MM.1S (cell line): ENCODE results near the gene C10orf120.

ENCODE experiments used
- DNase-seq: peaks from one replicate; pipeline ENCODE4 v3.0.0-alpha.2; 2015
- H2AFZ ChIP-seq: fragments of 300-600 bp; sonication (generic); 2 replicates; pipeline ENCODE4 v1.6.0; 2016; ENCODE audit warnings: antibody characterized with exemption, low read length
- H3F3A ChIP-seq: fragments of 300-600 bp; sonication (generic); 2 replicates; pipeline ENCODE4 v1.6.1; 2016; ENCODE audit warnings: mild to moderate bottlenecking, antibody characterized with exemption, low read length, moderate library complexity, mixed read lengths; ENCODE audit not compliant: insufficient read depth
- H3K27ac ChIP-seq: fragments of 300-600 bp; sonication (generic); 2 replicates; pipeline ENCODE4 v1.5.1; 2016; ENCODE audit warnings: mild to moderate bottlenecking, low read length
- H3K27me3 ChIP-seq: fragments of 300-600 bp; sonication (generic); replicated peaks from 2 replicates; pipeline ENCODE4 v1.6.0; 2016; ENCODE audit warnings: low read length; ENCODE audit not compliant: insufficient read depth
- H3K36me3 ChIP-seq: fragments of 300-600 bp; sonication (generic); replicated peaks from 2 replicates; pipeline ENCODE4 v1.6.1; 2016; ENCODE audit warnings: mild to moderate bottlenecking, low read length, mixed read lengths; ENCODE audit not compliant: insufficient read depth
- H3K4me1 ChIP-seq: fragments of 300-600 bp; sonication (generic); 2 replicates; pipeline ENCODE4 v1.6.1; 2016; ENCODE audit warnings: low read length, mixed read lengths
- H3K4me2 ChIP-seq: fragments of 300-600 bp; sonication (generic); 2 replicates; pipeline ENCODE4 v1.6.0; 2016; ENCODE audit warnings: low read depth, low read length
- H3K4me3 ChIP-seq: fragments of 300-600 bp; sonication (generic); 2 replicates; pipeline ENCODE4 v1.5.1; 2016; ENCODE audit warnings: low read length, mixed read lengths
- H3K79me2 ChIP-seq: fragments of 300-600 bp; sonication (generic); 2 replicates; pipeline ENCODE4 v1.6.1; 2016; ENCODE audit warnings: mixed run types, low read length, mixed read lengths
- H3K9ac ChIP-seq: fragments of 300-600 bp; sonication (generic); 2 replicates; pipeline ENCODE4 v1.6.1; 2016; ENCODE audit warnings: low read length, mixed read lengths
- H3K9me2 ChIP-seq: fragments of 300-600 bp; sonication (generic); replicated peaks from 2 replicates; pipeline ENCODE4 v1.6.1; 2016; ENCODE audit warnings: mild to moderate bottlenecking, low read length, mixed read lengths; ENCODE audit not compliant: insufficient read depth
- H3K9me3 ChIP-seq: fragments of 300-600 bp; sonication (generic); replicated peaks from 2 replicates; pipeline ENCODE4 v1.6.1; 2016; ENCODE audit warnings: mild to moderate bottlenecking, low read length, mixed read lengths; ENCODE audit not compliant: insufficient read depth
- H4K20me1 ChIP-seq: fragments of 300-600 bp; sonication (generic); 2 replicates; pipeline ENCODE4 v1.6.1; 2016; ENCODE audit warnings: mild to moderate bottlenecking, low read length, moderate library complexity, mixed read lengths; ENCODE audit not compliant: insufficient read depth
- EZH2 ChIP-seq: fragments of 300-600 bp; sonication (generic); optimal IDR thresholded peaks from 2 replicates; pipeline ENCODE3; 2017; ENCODE audit warnings: low read depth, mild to moderate bottlenecking, antibody characterized with exemption, low read length, mixed read lengths
- EZH2phosphoT487 ChIP-seq: fragments of 300-600 bp; sonication (generic); IDR thresholded peaks from 2 replicates; pipeline ENCODE4 v1.6.1; 2018; ENCODE audit warnings: antibody characterized with exemption, low read length
- TF ChIP-seq, protein P1 (sequence below): fragments of 300-600 bp; sonication (generic); IDR thresholded peaks from 2 replicates; pipeline ENCODE4 v1.5.1; 2016; ENCODE audit warnings: antibody characterized with exemption, low read length, mixed read lengths

The C10orf120 gene

DNA sequence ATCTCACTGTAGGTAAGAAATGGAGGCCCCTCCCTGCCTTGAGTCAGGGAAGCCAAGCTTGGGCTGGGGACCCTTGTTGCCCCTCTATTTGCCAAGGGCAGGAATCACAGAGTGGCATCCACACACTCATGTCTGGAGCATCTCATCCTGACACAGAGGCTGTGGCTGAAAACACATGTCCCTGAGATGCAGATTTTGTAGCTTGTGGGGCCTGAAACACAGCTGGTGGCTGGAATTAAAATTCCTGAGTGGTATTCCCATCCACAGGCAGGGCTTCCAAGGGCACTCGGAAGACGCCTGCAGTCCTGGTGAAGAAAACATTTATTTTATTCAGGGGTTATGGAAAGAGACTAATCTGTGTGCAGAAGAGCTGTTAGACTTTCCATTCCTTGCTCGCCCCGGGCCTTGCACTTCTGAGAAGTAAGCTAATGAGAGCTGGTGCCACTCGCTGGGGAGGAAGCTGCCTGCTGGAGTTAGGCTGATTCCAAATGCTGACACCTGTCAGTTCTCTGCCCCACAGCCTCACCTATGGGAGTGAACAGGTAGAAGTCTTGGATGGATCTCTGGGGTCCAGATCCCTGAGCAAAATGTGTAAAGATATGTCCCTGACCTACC is 36.0 kb downstream of the C10orf120 start:
- Histone ChIP-seq H3K79me2 (no peaks in the 10 kb centered on the region), H4K20me1 (no peaks in the 10 kb centered on the region), H3K36me3 (no peaks in the 10 kb centered on the region), H3K9me3 (no peaks in the 10 kb centered on the region), H3F3A (no peaks in the 10 kb centered on the region), H3K27me3 (no peaks in the 10 kb centered on the region), H2AFZ (no peak overlapping the region), H3K4me2 (no peak overlapping the region), H3K4me1 (no peaks in the 10 kb centered on the region), H3K4me3 (no peak overlapping the region), H3K9ac (no peak overlapping the region), H3K27ac (no peak overlapping the region), H3K9me2 (no peaks in the 10 kb centered on the region)
- DNase-seq, result no peak
- TF ChIP-seq, protein P1, sequence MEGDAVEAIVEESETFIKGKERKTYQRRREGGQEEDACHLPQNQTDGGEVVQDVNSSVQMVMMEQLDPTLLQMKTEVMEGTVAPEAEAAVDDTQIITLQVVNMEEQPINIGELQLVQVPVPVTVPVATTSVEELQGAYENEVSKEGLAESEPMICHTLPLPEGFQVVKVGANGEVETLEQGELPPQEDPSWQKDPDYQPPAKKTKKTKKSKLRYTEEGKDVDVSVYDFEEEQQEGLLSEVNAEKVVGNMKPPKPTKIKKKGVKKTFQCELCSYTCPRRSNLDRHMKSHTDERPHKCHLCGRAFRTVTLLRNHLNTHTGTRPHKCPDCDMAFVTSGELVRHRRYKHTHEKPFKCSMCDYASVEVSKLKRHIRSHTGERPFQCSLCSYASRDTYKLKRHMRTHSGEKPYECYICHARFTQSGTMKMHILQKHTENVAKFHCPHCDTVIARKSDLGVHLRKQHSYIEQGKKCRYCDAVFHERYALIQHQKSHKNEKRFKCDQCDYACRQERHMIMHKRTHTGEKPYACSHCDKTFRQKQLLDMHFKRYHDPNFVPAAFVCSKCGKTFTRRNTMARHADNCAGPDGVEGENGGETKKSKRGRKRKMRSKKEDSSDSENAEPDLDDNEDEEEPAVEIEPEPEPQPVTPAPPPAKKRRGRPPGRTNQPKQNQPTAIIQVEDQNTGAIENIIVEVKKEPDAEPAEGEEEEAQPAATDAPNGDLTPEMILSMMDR, result no peak
- TF ChIP-seq EZH2 (no peak), EZH2phosphoT487 (no peak)

DNA sequence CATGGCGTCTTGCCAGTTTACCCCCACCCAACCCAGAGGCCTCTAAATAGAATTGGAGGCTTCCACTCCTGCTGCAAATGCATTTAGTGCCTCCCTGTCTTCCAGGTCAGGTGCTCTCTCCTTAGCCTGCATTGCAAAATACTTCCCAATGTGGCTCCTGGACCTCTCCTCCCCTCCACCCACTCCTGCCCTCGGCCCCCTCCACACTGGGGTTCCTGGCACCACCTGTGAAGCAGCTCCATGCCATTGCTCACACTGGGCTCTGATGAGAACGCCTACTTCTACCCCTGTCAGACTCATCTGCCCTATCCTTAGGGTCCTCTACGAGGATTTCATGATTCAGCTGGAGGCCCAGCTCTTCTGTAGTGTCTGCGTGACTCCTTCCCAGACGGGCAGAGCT is 37.4 kb downstream of the C10orf120 start:
- Histone ChIP-seq H3K9me2 (no peaks in the 10 kb centered on the region), H3K36me3 (no peaks in the 10 kb centered on the region), H3K79me2 (no peaks in the 10 kb centered on the region), H3K27ac (no peak overlapping the region), H3K9me3 (no peaks in the 10 kb centered on the region), H4K20me1 (no peaks in the 10 kb centered on the region), H3K27me3 (no peaks in the 10 kb centered on the region), H3K9ac (no peak overlapping the region), H3K4me3 (no peak overlapping the region), H3K4me2 (no peak overlapping the region), H2AFZ (no peak overlapping the region), H3F3A (no peaks in the 10 kb centered on the region), H3K4me1 (no peaks in the 10 kb centered on the region)
- no peak for DNase-seq
- TF ChIP-seq, protein P1, result no peak
- no peak for TF ChIP-seq EZH2
- no peak for TF ChIP-seq EZH2phosphoT487

DNA sequence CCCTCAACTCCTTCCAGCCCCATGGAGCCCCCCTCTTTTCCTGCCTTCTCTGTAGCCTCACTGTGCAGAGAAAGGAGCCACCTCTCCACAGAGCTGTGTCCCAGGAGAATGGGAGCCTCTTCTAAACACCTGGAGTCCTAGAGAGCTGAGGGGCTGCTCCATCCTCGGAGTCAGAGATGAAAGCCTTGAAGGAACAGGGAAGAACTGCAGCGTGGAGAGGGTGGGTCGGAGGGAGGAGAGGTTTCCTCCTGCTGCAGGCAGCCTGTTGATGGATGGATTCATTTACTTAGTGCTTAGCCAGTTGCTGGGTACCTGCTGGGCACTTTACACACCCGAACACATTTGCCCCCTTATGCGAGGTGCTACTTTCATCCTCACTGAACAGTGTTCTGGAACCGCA is 39.0 kb downstream of the C10orf120 start:
- Histone ChIP-seq H3K27ac (no peak overlapping the region), H3K4me3 (no peak overlapping the region), H3K9me3 (no peaks in the 10 kb centered on the region), H3K4me2 (no peak overlapping the region), H3K4me1 (no peaks in the 10 kb centered on the region), H3F3A (no peaks in the 10 kb centered on the region), H4K20me1 (no peaks in the 10 kb centered on the region), H3K9me2 (no peaks in the 10 kb centered on the region), H2AFZ (no peak overlapping the region), H3K79me2 (no peaks in the 10 kb centered on the region), H3K36me3 (no peaks in the 10 kb centered on the region), H3K9ac (no peak overlapping the region), H3K27me3 (no peaks in the 10 kb centered on the region)
- TF ChIP-seq EZH2phosphoT487, result no peak
- no peak for DNase-seq

DNA sequence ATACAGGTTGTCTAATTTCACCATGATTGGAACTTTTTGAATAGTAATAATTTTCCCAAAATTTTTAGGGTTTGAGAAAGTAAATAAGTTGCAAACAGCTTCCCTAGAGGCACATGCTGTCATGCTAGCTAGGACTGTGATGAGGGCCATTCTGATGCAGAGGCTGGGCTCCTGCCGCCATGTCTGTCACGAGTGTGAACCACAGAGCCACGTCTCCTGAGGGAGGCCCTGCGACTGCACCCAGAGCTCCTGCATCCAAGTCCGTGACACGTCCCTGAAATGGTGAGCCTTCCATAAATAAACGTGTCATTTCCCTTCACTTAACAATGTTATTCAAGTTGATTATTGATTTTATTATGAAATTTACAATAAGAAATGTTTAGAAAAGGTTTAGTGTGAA is 40.0 kb downstream of the C10orf120 start:
- no peaks in the 10 kb centered on the region for H3K79me2 ChIP-seq
- H2AFZ ChIP-seq, result no peak overlapping the region

More for the DNA sequence above, 40.0 kb downstream of the C10orf120 start:
- Histone ChIP-seq H3K9me3 (no peaks in the 10 kb centered on the region), H3K4me1 (no peaks in the 10 kb centered on the region), H3K9ac (no peak overlapping the region), H3F3A (no peaks in the 10 kb centered on the region), H3K36me3 (no peaks in the 10 kb centered on the region), H3K4me2 (no peak overlapping the region), H3K27me3 (no peaks in the 10 kb centered on the region), H3K9me2 (no peaks in the 10 kb centered on the region), H4K20me1 (no peaks in the 10 kb centered on the region), H3K27ac (no peak overlapping the region), H3K4me3 (no peak overlapping the region)
- no peak for DNase-seq
- TF ChIP-seq EZH2phosphoT487 (no peak), EZH2 (no peak)
- TF ChIP-seq, protein P1, result no peak
